HG03565 (cell line): ENCODE results near the gene ASAP3.

Experiments used
- ATAC-seq: cut with Tn5 transposase; IDR thresholded peaks from one replicate; pipeline ENCODE4 v1.9.1; 2021; ENCODE audit warnings: mild to moderate bottlenecking, moderate library complexity; ENCODE audit not compliant: unreplicated experiment

The ASAP3 gene

GRCh38 chr1:23483321-23484252 is at the start of gene ASAP3:
TSS of gene ASAP3 (minus strand) at chr1:23484179. CDS start at chr1:23484133, 46 bp downstream.
- ATAC-seq: no peak

GRCh38 chr1:23533246-23534023 is 49.5 kb upstream of the ASAP3 start:
- ATAC-seq: no peak

GRCh38 chr1:23531562-23532094 is 47.6 kb upstream of the ASAP3 start:
- ATAC-seq: no peak

- ATAC-seq: peak; percentile 52
Observed at GRCh38 chr1:23530747-23531561, 47.0 kb upstream of the ASAP3 start, which contains the start of gene E2F2. TSS of gene E2F2 (minus strand) at chr1:23531233. CDS start at chr1:23530793, 440 bp downstream.

- no peak for ATAC-seq
Observed at GRCh38 chr1:23530087-23530746, 46.2 kb upstream of the ASAP3 start.

- no peak for ATAC-seq
Observed at GRCh38 chr1:23529146-23530086, 45.4 kb upstream of the ASAP3 start.

GRCh38 chr1:23528250-23528978 is 44.4 kb upstream of the ASAP3 start:
- ATAC-seq: peak; percentile 32

- no peak for ATAC-seq
Observed at GRCh38 chr1:23527900-23528249, 43.9 kb upstream of the ASAP3 start.

GRCh38 chr1:23527366-23527765 is 43.4 kb upstream of the ASAP3 start:
- no peak for ATAC-seq

- no peak for ATAC-seq
Observed at GRCh38 chr1:23526329-23527041, 42.5 kb upstream of the ASAP3 start.

GRCh38 chr1:23525558-23526250 is 41.7 kb upstream of the ASAP3 start:
- ATAC-seq: no peak

- no peak for ATAC-seq
Observed at GRCh38 chr1:23524716-23525401, 40.9 kb upstream of the ASAP3 start.

GRCh38 chr1:23524163-23524562 is 40.2 kb upstream of the ASAP3 start:
- no peak for ATAC-seq

- no peak for ATAC-seq
Observed at GRCh38 chr1:23522244-23522982, 38.4 kb upstream of the ASAP3 start.

GRCh38 chr1:23521588-23521987 is 37.6 kb upstream of the ASAP3 start:
- no peak for ATAC-seq

- ATAC-seq: no peak
Observed at GRCh38 chr1:23517581-23517980, 33.6 kb upstream of the ASAP3 start.
